Transverse colon (tissue), 4 donors: ENCODE data around the gene ANO7. TPM values are rescaled to one million over a fixed set of nuclear protein-coding genes. Genes with fewer than 3 reads are reported as not detected.

ENCODE experiments used
- DNase-seq: peaks from one replicate; pipeline ENCODE4 v3.0.0-alpha.2; 2019
- H3K27ac ChIP-seq, 4 donors: fragments of 200-600 bp; sonication (generic); 2 replicates each; pipeline ENCODE4 v1.5.1; 2016 to 2018; ENCODE audit warnings: inconsistent platforms in 4 of 4
- H3K27me3 ChIP-seq: fragments of 200-600 bp; sonication (generic); 2 replicates; pipeline ENCODE4 v1.5.1; 2017; ENCODE audit warnings: inconsistent platforms
- H3K36me3 ChIP-seq, 4 donors: fragments of 200-600 bp; sonication (generic); 2 replicates each; pipeline ENCODE4 v1.5.1; 2017 to 2019; ENCODE audit warnings: inconsistent platforms in 4 of 4
- H3K4me1 ChIP-seq, 4 donors: fragments of 200-600 bp; sonication (generic); 2 replicates each; pipeline ENCODE4 v1.5.1; 2017 to 2020; ENCODE audit warnings: inconsistent platforms in 4 of 4
- H3K4me3 ChIP-seq, 4 donors: fragments of 200-600 bp; sonication (generic); 1 replicate in 1 of 4; 2 replicates in 3 of 4; pipeline versions ENCODE4 v1.5.1 to v1.6.1; 2017 to 2019; ENCODE audit warnings: inconsistent platforms in 4 of 4
- H3K9me3 ChIP-seq, 2 donors: fragments of 200-600 bp; sonication (generic); 2 replicates each; pipeline ENCODE4 v1.5.1; 2017 to 2019; ENCODE audit warnings: inconsistent platforms in 2 of 2
- CTCF ChIP-seq, 5 experiments: fragments of 200-600 bp in 3 of 5; fragments of 450-650 bp in 2 of 5; sonication (generic) in 3 of 5; IDR thresholded peaks; 1 replicate in 2 of 5; 2 replicates in 3 of 5; pipeline ENCODE4 v1.5.1; 2016 to 2017; ENCODE audit warnings: antibody characterized with exemption in 5 of 5, inconsistent platforms in 3 of 5, mild to moderate bottlenecking in 2 of 5, moderate library complexity in 1 of 5
- EP300 ChIP-seq: sonication (generic); formaldehyde crosslinking; IDR thresholded peaks from one replicate; pipeline ENCODE4 v1.6.1; 2017; ENCODE audit warnings: antibody characterized with exemption, low read depth
- POLR2A ChIP-seq: fragments of 450-650 bp; IDR thresholded peaks from one replicate; pipeline ENCODE4 v1.6.1; 2016; ENCODE audit warnings: antibody characterized with exemption, mild to moderate bottlenecking, moderate library complexity
- POLR2AphosphoS5 ChIP-seq, 3 donors: sonication (generic); formaldehyde crosslinking; IDR thresholded peaks; one replicate each; pipeline ENCODE4 v1.6.1; 2016; ENCODE audit warnings: antibody characterized with exemption in 3 of 3
- WGBS, 2 donors: methylation state at CpG; one replicate each; pipeline ENCODE4 v1.1.5; 2018; ENCODE audit warnings: low coverage in 1 of 2; 5-methylcytosine and 5-hydroxymethylcytosine counted together
- in situ Hi-C, 4 donors: fragments of 200-750 bp; cut with MboI; loops; one replicate each; pipeline versions ENCODE4 v1.15.0 to v1.15.1; 2017; ENCODE audit warnings: low sequenced_read_pairs in 3 of 4, low pct_ligation_motif_present in 1 of 4, low pct_unique_long_range_greater_than_20kb in 1 of 4
- intact Hi-C: fragments of 100-400 bp; cut with DNase I; formaldehyde crosslinking; loops from one replicate; pipeline ENCODE4 v1.15.1; 2023; ENCODE audit warnings: low total_unique reads
- total RNA-seq, 4 donors: library from RNA; depleted of rRNA; stranded (reverse); fragments of >200 nt; gene quantifications; one replicate each; pipeline ENCODE4 v1.1.0, GENCODE V29; 2016

ANO7 gene
- total RNA-seq, 4 donors from 2014 or later = 37.2 to 202 (median 71.0) TPM

- Histone ChIP-seq H3K4me3 (no peak overlapping the region), H3K4me1 (peaks cover 0 to under 1% (median under 1%) of the 10 kb centered on the region in 4 donors), H3K27ac (no peak overlapping the region), H3K27me3 (no peaks in the 10 kb centered on the region), H3K36me3 (no peaks in the 10 kb centered on the region), H3K9me3 (no peaks in the 10 kb centered on the region)
- TF ChIP-seq POLR2AphosphoS5 (IDR thresholded peaks at IDR 0.05) (no peak), EP300 (no peak), POLR2A (no peak), CTCF (IDR thresholded peaks at IDR 0.05) (no peak)
- 94 to 100% methylated on average over 9 to 14 of the region's 14 CpGs for WGBS, 2 donors
- in situ Hi-C loops = no loop called here
- intact Hi-C loops = no loop called here
- DNase-seq = no peak
Observed at GRCh38 chr2:241141214-241141770, 47.2 kb upstream of the ANO7 start.

- WGBS, 2 donors = 92 to 93% methylated on average over 2 to 6 of the region's 6 CpGs
- no peak for DNase-seq
- H3K36me3 ChIP-seq = no peaks in the 10 kb centered on the region
- TF ChIP-seq CTCF (IDR thresholded peaks at IDR 0.05) = no peak
- no peak for TF ChIP-seq POLR2A
- no peak for TF ChIP-seq POLR2AphosphoS5 (IDR thresholded peaks at IDR 0.05)
- no peak for TF ChIP-seq EP300
- no peak overlapping the region for H3K27ac ChIP-seq
- in situ Hi-C loops (no loop called here), intact Hi-C loops (no loop called here)
- no peaks in the 10 kb centered on the region for H3K27me3 ChIP-seq
- no peaks in the 10 kb centered on the region for H3K9me3 ChIP-seq
- H3K4me1 ChIP-seq = no peaks in the 10 kb centered on the region
- H3K4me3 ChIP-seq = no peak overlapping the region
Observed at GRCh38 chr2:241142063-241142462, 46.4 kb upstream of the ANO7 start.

- no peaks in the 10 kb centered on the region for H3K4me1 ChIP-seq
- TF ChIP-seq POLR2A (no peak), POLR2AphosphoS5 (IDR thresholded peaks at IDR 0.05) (no peak), EP300 (no peak), CTCF (IDR thresholded peaks at IDR 0.05) (no peak)
- H3K27me3 ChIP-seq = no peaks in the 10 kb centered on the region
- intact Hi-C loops = no loop called here
- H3K4me3 ChIP-seq = no peak overlapping the region
- no peak for DNase-seq
- H3K9me3 ChIP-seq = no peaks in the 10 kb centered on the region
- 91% methylated on average over 9 of the region's 9 CpGs; no CpG with 5 or more reads in 1 of the 2 donors for WGBS, 2 donors
- no peak overlapping the region for H3K27ac ChIP-seq
- in situ Hi-C loops = no loop called here
- no peaks in the 10 kb centered on the region for H3K36me3 ChIP-seq
Observed at GRCh38 chr2:241142593-241142992, 45.9 kb upstream of the ANO7 start.

- Histone ChIP-seq H3K9me3 (no peaks in the 10 kb centered on the region), H3K27ac (no peak overlapping the region), H3K36me3 (no peaks in the 10 kb centered on the region), H3K4me3 (no peak overlapping the region), H3K27me3 (no peaks in the 10 kb centered on the region), H3K4me1 (peaks cover 7 to 17% (median 14%) of the 10 kb centered on the region in 4 donors)
- intact Hi-C loops = no loop called here
- TF ChIP-seq POLR2AphosphoS5 (IDR thresholded peaks at IDR 0.05) (no peak), EP300 (no peak), CTCF (IDR thresholded peaks at IDR 0.05) (no peak), POLR2A (no peak)
- 77 to 92% methylated on average over 4 of the region's 4 CpGs for WGBS, 2 donors
- in situ Hi-C loops = no loop called here
- no peak for DNase-seq
Observed at GRCh38 chr2:241146286-241146685, 42.2 kb upstream of the ANO7 start.
